Thyroid gland (tissue), 4 donors: Measurements from ENCODE around the gene LHCGR.

Experiments used
- POLR2A ChIP-seq, 2 donors: fragments of 450-650 bp; IDR thresholded peaks; one replicate each; pipeline ENCODE4 v1.6.1; 2017; ENCODE audit warnings: antibody characterized with exemption in 2 of 2, mild to moderate bottlenecking in 2 of 2, moderate library complexity in 1 of 2
- TF ChIP-seq, protein P1 (sequence below), 6 experiments: fragments of 200-600 bp in 3 of 6; fragments of 450-650 bp in 3 of 6; sonication (generic) in 3 of 6; IDR thresholded peaks; one replicate each; pipeline ENCODE4 v1.5.1; 2016 to 2019; ENCODE audit warnings: antibody characterized with exemption in 6 of 6, mild to moderate bottlenecking in 2 of 6, inconsistent platforms in 1 of 6, moderate library complexity in 1 of 6

DNA sequence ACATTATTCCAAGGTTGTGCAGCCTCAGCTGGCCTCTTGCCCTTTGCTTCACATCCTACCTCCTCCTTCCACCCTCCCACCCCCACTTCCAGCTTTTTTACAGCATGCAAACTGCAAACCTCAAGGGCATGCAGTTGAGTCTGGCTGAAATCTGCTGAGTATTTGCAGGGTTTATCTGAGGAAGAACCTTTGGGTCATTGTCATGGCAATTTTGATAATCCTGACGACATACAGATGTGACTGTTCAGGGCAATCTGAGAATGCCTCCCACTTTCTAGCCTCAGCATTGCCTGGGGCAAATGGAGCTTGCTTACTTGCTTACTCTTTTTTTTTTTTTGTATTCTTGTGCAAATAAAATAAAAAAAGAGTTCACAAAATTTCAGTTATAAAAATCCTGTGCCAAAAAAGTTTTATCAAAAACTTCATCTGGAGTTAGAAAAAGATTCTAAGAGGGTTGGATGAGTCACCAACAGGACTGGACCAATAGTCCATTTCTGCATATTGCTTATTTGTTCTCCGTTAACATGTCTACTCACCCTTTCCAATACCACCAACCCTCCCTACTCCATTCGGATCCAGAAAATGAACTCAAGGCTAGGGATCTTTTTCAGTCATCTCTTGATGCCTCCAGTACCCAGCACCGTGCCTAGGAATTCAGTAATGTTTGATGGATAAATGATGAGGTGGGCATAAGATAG lies 23.6 kb upstream of the LHCGR start:
- TF ChIP-seq, protein P1, sequence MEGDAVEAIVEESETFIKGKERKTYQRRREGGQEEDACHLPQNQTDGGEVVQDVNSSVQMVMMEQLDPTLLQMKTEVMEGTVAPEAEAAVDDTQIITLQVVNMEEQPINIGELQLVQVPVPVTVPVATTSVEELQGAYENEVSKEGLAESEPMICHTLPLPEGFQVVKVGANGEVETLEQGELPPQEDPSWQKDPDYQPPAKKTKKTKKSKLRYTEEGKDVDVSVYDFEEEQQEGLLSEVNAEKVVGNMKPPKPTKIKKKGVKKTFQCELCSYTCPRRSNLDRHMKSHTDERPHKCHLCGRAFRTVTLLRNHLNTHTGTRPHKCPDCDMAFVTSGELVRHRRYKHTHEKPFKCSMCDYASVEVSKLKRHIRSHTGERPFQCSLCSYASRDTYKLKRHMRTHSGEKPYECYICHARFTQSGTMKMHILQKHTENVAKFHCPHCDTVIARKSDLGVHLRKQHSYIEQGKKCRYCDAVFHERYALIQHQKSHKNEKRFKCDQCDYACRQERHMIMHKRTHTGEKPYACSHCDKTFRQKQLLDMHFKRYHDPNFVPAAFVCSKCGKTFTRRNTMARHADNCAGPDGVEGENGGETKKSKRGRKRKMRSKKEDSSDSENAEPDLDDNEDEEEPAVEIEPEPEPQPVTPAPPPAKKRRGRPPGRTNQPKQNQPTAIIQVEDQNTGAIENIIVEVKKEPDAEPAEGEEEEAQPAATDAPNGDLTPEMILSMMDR (IDR thresholded peaks at IDR 0.05): no peak
- TF ChIP-seq POLR2A (IDR thresholded peaks at IDR 0.05): no peak
